Right forelimb (tissue), 1 donor: Measurements from ENCODE around the gene ADD1.
"Not testable (repeated sequence)": the region's sequence is repeated elsewhere in the genome, so short reads cannot be mapped to it uniquely, and the experiment has no call there.

ENCODE experiments used
- DNase-seq: peaks from one replicate; pipeline ENCODE4 v3.0.0-alpha.2; 2018

ADD1 gene

GRCh38 chr4:2891294-2891693, 47.6 kb downstream of the ADD1 start:
- no peak for DNase-seq

- DNase-seq: no peak
Observed at GRCh38 chr4:2893772-2894171, 50.1 kb downstream of the ADD1 start.

GRCh38 chr4:2898001-2898400, 54.4 kb downstream of the ADD1 start:
- DNase-seq: no peak

- DNase-seq: no peak
Observed at GRCh38 chr4:2900741-2901140, 57.1 kb downstream of the ADD1 start.

- DNase-seq: no peak
Observed at GRCh38 chr4:2901186-2901585, 57.5 kb downstream of the ADD1 start.

- DNase-seq: no peak
Observed at GRCh38 chr4:2902126-2902525, 58.5 kb downstream of the ADD1 start.

- DNase-seq: no peak
Observed at GRCh38 chr4:2905544-2905943, 61.9 kb downstream of the ADD1 start.

GRCh38 chr4:2906218-2906617, 62.6 kb downstream of the ADD1 start:
- DNase-seq: no peak

- no peak for DNase-seq
Observed at GRCh38 chr4:2907226-2907625, 63.6 kb downstream of the ADD1 start.

- no peak for DNase-seq
Observed at GRCh38 chr4:2907706-2908293, 64.2 kb downstream of the ADD1 start.

- no peak for DNase-seq
Observed at GRCh38 chr4:2908686-2909085, 65.0 kb downstream of the ADD1 start.

GRCh38 chr4:2909583-2909982, 65.9 kb downstream of the ADD1 start:
- DNase-seq: no peak

GRCh38 chr4:2910409-2910808, 66.8 kb downstream of the ADD1 start:
- no peak for DNase-seq

GRCh38 chr4:2911868-2912267, 68.2 kb downstream of the ADD1 start:
- no peak for DNase-seq

GRCh38 chr4:2913168-2913567, 69.5 kb downstream of the ADD1 start:
- no peak for DNase-seq

- DNase-seq: no peak
Observed at GRCh38 chr4:2914256-2915126, 70.8 kb downstream of the ADD1 start.

GRCh38 chr4:2915789-2916188, 72.1 kb downstream of the ADD1 start:
- no peak for DNase-seq

- not testable (repeated sequence) for DNase-seq
Observed at GRCh38 chr4:2916696-2917095, 73.1 kb downstream of the ADD1 start.

GRCh38 chr4:2918300-2918699, 74.7 kb downstream of the ADD1 start:
- not testable (repeated sequence) for DNase-seq

- DNase-seq: not testable (repeated sequence)
Observed at GRCh38 chr4:2918714-2919113, 75.1 kb downstream of the ADD1 start.

- not testable (repeated sequence) for DNase-seq
Observed at GRCh38 chr4:2922453-2923101, 78.9 kb downstream of the ADD1 start.

- no peak for DNase-seq
Observed at GRCh38 chr4:2923141-2923551, 79.5 kb downstream of the ADD1 start.

- no peak for DNase-seq
Observed at GRCh38 chr4:2923668-2924173, 80.1 kb downstream of the ADD1 start.

GRCh38 chr4:2924286-2924685, 80.6 kb downstream of the ADD1 start:
- no peak for DNase-seq
